HG03469 (cell line): Measurements from ENCODE around the gene EIF4G2.
"Not testable (repeated sequence)": the region's sequence is repeated elsewhere in the genome, so short reads cannot be mapped to it uniquely, and the experiment has no call there.

ENCODE experiments used
- ATAC-seq: cut with Tn5 transposase; IDR thresholded peaks from one replicate; pipeline ENCODE4 v1.9.1; 2021; ENCODE audit warnings: mild to moderate bottlenecking, moderate library complexity, moderate number of reproducible peaks; ENCODE audit not compliant: unreplicated experiment

The EIF4G2 gene

DNA sequence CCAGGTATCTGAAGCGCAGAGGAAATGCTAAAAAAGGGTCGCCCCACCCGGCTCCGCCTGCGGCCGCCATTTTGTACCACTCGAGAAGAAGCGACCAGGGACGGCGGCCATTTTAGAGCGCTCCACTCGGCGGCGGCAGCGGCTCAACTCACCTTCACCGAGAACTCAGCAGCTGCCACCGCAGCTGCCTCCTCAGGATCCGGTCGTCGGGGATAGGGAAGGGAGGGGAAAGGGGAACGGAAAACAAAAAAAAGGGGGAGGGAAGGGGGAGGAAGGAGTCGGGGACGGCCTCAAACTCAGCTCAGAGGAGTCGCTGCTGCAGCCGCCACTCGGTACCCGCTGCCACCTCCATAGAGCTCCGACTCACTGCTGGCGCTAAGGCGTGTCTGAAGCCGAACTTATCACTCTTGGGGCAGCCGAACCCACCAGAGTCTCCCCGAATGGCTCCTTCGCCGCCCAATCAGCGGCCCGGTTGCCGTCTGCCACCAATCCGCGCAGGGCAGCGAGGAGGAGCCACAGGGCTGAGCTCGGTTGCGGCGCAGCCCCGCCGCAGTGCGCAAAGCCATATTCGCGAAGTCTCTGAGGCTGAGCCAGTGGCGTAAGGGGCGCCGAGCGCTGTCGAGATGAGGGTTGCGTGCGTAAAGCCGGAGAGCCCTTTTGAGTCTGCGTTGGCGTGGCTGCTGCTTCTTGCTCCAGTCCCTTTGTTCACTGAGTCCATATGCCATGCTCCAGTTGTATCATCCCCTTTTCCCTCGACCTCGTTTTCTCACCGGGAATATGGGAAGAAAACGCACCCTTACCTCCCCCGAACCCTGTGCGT lies at the start of gene EIF4G2:
EIF4G2 (minus strand) TSS at position 374 of the 820 bp plus-strand sequence.
- ATAC-seq, result peak; percentile 93

DNA sequence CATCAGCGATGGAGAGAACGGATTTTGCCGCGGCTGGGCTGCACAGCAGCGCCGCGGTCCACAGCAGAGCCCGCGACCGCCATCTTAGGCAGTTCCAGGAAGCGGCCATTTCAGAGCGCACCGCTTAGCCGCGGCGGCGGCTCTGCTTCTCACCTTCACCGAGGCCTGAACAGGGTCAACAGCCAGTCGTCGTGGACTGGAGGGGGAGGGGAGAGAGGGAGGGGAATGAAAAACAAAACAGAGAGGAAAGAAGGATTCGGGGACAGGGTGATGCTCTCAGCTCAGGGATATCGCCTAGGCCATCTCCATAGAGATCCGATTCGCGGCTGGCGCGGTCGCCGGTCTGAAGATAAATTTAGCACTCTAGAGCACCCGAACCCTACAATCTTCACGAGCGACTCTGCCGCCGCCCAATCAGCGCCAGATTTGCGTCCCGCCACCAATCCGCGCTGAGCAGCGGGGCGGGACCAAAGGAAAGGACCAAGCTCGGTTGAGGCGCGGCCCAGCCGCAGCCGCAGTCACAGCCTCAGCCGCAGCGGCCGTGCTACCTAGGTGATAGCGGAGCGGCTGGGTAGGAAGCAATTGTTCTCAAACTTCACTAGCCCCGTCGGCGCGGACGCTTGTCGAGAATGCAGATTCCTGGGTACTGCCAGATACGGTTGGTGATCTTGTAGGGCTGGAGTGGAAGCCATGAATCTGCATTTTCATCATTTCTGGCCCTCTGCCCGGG lies 49.1 kb upstream of the EIF4G2 start, which contains the start of gene ZBED5:
ZBED5 (minus strand) TSS at position 345 of the 730 bp plus-strand sequence. CDS start 3,108 bp downstream, outside the sequence.
- peak; percentile 85 for ATAC-seq

DNA sequence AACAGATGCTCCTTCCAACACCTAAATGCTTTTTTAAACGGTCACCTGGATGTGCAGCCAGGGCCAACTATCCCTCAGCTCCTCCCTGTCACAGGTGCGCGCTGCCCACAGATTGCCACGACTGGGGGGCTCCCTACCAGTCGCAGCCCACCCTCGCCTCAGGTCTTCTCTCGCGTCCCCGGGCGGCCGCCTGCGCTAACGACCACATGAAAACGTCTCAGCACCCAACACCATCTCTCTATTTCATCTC lies 48.7 kb upstream of the EIF4G2 start:
- peak; percentile 1 for ATAC-seq

DNA sequence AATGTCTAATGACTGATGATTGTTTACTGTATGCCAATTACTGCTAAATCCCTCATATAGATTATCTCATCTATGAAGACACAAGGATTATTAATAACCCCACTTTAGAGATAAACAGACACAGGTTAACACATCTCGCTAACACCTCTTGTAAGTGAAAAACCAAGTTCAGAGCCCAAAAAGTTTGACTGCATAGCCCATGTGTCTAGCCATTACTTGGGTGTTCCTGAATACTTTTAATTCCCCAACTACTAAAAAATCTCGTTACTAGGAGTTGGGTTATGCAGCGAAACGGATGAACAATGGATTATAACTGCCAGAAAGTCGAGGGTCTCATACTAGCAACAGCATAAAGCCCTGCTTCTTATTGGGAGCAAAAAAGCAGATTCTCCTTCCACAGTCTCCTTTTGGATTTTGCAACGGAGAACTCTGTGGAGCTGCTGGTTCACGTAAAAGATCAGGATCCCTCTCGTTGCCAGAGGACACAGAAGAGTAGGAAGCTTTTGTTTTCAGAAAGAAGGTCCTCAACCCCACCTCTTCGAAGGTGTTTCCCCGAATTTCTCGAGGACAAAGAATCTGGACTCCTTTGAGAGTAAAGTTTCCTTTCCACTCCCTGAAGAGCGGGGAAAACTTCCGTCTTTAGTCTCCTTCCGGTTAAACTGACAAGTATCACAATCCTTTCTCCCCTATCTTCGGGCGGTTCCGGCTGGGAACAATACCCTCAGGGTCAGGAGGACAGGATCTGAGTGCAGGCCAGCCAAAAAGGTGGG lies 48.1 kb upstream of the EIF4G2 start:
- no peak for ATAC-seq

DNA sequence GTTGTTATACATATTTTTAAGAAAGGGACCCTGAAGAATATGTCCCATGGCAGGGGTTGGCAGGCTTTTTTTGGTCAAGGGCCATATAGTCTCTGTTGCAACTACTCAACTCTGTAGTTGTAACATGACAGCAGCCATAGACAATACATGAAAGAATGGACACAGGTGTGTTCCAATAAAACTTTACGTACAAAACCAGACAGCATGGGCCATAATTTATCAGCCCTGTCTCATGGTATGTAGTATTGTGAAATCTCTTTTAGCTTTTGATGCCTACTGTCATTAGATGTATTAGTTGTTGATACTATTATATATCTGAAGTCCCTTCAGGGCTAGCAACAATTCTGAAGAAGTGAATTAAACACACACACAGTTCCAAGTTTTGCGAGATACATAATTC lies 46.6 kb upstream of the EIF4G2 start:
- ATAC-seq, result no peak

DNA sequence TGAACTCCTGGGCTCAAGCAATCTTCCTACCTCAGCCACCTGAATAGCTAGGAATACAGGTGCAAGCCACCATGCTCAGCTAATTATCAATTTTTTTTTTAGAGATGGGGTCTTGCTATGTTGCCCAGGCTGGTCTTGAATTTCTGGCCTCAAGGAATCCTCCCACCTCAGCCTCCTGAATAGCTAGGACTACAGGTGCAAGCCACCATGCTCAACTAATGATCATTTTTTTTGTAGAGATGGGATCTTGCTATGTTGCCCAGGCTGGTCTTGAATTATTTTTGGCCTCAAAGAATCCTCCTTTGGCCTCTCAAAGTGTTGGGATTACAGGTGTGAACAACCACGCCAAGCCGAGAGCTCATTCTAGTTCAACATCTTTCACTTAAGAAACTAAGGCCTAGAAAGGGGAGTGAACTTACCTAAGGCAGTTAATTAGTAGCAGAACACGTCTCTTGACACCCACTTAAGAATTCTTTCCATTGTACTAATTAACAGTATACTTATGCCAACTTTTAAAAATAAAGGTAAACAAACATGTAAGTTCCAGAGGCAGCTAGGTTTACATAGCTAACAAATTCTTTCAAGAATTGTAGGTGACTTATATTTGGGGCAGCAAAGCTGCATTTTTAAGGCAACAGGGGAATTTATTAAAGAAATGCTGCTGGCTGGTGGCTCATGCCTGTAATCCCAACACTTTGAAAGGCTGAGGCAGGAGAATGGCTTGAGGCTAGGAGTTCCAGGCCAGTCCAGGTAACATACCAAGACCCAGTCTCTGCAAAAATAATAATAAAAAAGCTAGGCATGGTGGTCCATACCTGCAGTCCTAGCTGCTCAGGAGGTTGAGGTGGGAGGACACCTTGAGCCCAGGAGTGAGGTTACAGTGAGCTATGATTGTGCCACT lies 39.5 kb upstream of the EIF4G2 start:
- ATAC-seq, result no peak

DNA sequence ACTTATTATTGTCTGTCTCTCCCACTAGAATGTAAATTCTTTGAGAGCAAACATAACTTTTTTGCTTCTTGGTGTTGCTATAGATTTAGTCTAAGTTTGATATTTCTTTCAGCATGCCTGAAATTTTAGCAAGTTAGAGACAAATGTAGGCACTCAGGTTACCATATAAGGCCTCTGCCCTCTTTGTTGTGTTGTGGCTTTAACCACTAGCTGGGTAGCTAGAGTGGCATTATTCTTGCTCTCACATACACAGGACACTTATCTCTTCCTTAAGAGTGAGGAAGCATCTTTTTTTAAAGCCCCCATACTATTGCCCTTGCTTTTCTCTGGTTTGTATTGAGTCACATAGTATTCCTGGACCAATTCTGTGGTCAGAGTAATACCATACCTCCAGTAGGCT lies 37.9 kb upstream of the EIF4G2 start:
- no peak for ATAC-seq

DNA sequence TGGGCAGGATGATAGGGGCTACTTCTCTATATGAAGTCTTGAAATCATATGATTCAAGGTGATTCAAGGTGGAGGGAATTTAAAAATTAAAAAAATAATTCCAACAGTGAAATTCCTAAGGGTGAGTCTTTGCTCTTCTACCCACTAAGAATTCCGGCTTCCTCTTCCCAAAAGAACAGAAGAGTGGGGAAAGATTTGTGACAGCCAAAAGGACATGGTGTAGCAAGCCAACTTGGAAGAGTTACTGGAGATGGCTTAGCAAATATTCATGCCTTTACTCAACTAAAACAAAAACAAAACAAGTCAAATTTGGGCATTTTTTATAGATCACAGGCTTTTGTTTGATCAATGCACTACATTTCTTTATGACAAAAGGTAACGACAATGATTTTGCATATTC lies 36.9 kb upstream of the EIF4G2 start:
- no peak for ATAC-seq

DNA sequence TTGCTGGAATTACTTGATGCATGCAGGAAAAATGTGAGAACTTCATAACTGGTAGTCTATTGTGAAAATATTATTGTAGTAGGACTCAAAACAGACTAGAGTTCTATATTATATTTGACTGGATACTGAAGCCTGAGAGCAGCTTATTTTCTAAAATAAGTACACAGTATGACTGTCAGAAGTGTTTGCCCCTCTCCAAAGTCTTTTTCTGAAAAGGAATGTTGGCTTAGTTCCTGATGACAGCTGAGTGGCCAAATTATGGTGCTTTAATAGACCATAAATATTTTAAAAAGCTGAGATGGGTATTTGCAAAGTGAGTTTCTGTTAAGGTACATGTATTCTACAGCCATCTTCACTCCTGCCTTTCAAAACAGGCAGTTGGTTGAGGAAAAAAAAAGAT lies 36.1 kb upstream of the EIF4G2 start:
- no peak for ATAC-seq

DNA sequence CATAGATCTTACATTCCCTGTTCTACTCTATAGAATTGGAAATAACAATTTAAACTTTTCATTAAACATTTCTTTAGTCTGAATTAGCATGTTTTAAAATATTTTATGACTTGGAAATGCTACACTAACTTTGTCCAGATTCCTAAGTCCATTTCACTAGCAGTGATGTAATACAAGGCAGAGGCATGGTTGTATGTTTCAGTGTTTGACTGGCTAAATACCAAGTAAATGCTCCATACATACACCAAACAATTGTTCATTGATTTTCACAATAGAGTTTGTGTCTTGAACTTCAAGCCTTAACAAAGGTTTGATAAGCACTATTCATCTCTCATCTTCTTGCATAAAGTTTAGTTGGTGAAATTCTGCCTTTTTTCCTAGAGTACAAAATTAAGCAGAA lies 35.6 kb upstream of the EIF4G2 start:
- no peak for ATAC-seq

DNA sequence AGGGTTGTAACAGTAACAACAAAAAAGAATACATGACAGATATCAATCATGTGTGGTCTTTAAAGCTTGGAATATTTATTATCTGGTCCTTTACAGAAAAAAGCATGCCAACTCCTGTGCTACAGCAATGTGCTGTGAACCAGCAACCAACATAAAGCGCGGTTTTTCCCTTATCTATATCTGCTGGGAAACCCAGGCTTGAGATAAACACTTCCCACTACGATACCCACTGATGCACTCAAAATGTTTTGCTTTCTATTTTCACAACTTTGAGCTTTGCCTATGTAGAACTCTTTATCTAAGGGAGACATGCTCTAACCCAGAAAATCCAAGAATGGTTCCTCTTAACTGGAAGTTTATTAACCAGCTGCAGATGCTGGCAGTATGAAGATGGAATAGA lies 30.2 kb upstream of the EIF4G2 start:
- no peak for ATAC-seq

DNA sequence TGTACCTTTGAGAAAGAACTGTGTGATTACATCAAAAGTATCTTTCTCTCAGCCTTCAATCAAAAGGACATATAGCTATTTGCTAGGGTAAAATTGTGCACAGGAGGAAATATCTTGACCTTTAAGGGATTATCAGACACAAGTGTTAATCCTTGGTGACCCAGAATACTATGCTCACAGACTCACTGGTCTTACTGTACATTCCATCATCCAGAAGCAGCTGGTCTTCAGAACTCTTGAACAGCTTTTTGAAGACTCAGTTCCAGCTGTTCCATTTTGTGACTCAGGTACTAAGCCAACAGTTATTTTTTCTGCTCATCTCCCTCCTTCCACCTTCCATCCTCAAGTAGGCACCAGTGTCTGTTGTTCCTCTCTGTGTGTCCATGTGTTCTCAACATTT lies 29.4 kb upstream of the EIF4G2 start:
- ATAC-seq, result no peak

DNA sequence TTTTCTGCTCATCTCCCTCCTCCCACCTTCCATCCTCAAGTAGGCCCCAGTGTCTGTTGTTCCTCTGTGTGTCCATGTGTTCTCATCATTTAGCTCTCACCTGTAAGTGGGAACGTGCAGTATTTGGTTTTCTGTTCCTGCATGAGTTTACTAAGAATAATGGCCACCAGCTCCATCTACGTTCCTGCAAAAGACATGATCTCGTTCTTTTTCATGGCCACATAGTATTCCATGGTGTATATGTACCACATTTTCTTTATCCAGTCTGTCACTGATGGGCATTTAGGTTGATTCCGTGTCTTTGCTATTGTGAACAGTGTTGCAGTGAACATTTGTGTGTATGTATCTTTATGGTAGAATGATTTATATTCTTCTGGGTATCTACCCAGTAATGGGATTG lies 28.2 kb upstream of the EIF4G2 start:
- not testable (repeated sequence) for ATAC-seq

DNA sequence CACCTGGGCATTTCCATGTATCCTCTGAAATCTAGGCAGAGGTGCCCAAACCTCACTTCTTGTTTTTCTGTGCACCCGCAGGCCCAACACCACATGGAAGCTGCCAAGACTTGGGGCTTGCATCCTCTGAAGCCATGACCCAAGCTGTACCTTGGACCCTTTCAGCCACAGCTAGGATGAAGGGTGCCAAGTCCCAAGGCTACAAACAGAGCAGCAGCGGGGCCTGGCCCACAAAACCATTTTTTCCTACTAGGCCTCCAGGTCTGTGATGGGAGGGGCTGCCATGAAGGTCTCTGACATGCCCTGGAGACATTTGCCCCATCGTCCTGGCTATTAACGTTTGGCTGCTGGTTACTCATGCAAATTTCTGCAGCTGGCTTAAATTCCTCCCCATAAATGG lies 20.4 kb upstream of the EIF4G2 start:
- no peak for ATAC-seq

DNA sequence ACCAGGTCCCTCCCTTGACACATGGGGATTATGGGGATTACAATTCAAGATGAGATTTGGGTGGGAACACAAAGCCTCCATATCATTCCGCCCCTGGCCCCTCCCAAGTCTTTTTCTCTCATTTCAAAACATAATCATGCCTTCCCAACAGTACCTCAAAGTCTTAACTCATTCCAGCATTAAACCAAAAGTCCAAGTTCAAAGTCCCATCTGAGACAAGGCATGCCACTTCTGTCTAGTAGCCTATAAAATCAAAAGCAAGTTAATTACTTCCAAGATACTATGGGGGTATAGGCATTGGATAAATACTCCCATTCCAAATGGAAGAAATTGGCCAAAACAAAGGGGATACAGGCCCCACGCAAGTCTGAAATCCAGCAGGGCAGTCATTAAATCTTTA lies 19.7 kb upstream of the EIF4G2 start:
- ATAC-seq, result no peak

DNA sequence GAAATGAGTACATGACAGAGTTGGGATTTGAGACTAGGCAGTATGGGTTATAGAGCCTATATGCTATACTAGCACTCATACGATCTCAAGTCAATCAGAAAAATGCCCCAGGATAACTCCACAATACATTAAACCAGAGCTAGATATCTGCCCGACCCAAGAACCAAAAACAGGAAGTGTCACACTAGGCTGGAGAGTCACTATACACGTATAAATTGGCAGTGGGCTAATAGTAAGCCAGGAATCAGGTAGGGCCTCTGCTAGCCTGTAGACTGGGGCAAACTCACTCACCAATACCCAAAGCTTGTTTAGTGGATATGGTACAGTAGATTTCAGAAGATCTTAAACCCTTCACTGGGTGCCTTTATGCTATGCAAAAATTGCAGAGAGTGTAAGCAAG lies 16.2 kb upstream of the EIF4G2 start:
- peak; percentile 72 for ATAC-seq

DNA sequence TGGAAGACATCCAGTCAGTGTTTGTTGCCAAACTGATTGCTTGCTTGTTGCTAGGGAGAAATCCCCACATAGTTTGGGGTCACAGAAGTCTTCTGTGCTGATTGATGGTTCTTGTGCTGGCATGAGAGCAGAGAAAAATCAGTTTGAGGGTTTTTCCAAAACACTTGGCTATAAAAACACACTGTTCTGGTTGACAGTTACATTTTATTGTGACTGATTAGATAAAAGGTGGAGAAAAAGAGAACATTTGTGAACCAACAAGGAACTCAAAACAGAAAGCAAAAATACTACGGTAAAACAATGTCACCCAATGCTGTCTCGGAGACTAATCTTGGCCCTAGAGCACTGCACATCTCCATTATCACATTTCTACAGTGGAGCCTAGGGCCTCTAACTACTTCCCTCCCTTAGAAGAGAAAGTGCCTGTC lies 14.4 kb upstream of the EIF4G2 start:
- no peak for ATAC-seq

DNA sequence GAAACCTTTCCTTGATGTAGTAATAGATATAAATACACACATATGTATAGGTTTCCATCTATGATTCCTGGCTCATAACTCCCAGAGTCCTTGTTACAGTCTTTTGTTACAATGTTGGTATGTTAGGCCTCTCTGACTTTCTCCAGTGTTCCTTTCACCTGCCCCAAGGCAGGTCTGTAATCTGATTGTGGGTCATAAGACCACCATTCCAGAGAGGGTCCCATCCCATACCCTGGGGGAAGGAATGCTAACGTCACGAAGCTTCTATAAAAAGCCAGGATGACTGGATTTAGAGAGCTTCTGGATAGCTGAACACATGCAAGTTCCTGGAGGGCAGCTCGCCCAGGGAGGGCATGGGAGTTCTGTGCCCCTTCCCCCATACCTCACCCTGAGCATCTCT lies 13.8 kb upstream of the EIF4G2 start:
- not testable (repeated sequence) for ATAC-seq

DNA sequence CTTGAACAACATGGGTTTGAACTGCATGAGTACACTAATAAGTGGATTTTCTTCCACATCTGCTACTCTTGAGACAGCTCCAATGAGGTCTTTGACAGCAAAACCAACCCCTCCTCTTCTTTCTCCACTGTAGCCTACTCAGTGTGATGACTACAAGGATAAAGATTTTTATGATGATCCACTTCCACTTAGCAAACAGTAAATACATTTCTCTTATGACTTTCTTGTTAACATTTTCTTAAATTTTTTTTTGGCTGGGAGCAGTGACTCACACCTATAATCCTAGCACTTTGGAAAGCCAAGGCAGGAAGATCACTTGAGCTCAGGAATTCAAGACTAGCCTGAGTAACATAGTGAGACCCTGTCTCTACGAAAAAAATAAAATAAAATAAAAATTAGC lies 9.9 kb upstream of the EIF4G2 start:
- no peak for ATAC-seq

DNA sequence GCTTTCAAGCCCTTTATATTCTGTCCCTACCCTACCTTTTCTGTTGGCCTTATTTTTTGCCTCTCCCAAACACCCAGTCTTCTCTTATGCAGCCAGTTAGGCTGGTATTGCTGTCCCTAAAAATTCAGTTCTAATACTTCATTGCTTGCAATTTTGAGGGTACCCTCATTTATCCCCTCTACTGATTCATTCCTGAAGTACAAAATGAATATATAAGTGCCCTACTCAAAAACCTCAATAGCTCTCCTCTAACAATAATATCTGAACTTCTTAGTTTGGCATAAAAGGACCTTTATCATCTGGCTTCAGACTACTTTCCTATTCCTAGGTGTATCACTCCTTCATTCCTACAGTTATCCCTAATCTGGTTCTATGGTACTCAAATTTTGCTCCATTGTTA lies 5.2 kb upstream of the EIF4G2 start:
- ATAC-seq, result no peak
